B cell (primary cell): Measurements from ENCODE around the gene ADAM19.

Experiments
- EZH2 ChIP-seq: IDR thresholded peaks from 2 replicates; pipeline ENCODE4 v1.6.1; 2012; ENCODE audit warnings: borderline replicate concordance, low read depth, mild to moderate bottlenecking, moderate library complexity, low read length; ENCODE audit not compliant: insufficient read depth, poor library complexity, severe bottlenecking
- TF ChIP-seq, protein P1 (sequence below): fragments of 200-600 bp; IDR thresholded peaks from one replicate; pipeline ENCODE4 v1.8.0; 2022; ENCODE audit warnings: antibody characterized with exemption, mild to moderate bottlenecking

DNA sequence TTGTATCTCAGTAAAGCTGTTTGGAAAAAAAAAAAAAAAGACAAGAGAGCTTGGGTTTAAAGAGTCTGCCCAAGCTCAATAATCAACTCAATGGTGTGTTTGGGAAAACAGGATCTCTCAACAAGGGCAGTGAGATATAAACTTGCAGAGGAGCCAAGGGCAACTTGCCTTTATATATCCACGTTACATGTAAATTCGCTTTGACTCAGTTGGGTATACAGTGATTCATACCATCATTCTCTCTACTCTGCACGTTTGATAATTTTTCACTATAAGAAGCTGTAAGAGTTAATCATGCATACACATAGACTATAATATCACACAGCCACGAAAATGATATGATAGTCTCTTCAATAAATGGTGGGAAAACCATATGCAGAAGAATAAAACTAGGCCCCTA lies 24.9 kb downstream of the ADAM19 start:
- TF ChIP-seq, protein P1, sequence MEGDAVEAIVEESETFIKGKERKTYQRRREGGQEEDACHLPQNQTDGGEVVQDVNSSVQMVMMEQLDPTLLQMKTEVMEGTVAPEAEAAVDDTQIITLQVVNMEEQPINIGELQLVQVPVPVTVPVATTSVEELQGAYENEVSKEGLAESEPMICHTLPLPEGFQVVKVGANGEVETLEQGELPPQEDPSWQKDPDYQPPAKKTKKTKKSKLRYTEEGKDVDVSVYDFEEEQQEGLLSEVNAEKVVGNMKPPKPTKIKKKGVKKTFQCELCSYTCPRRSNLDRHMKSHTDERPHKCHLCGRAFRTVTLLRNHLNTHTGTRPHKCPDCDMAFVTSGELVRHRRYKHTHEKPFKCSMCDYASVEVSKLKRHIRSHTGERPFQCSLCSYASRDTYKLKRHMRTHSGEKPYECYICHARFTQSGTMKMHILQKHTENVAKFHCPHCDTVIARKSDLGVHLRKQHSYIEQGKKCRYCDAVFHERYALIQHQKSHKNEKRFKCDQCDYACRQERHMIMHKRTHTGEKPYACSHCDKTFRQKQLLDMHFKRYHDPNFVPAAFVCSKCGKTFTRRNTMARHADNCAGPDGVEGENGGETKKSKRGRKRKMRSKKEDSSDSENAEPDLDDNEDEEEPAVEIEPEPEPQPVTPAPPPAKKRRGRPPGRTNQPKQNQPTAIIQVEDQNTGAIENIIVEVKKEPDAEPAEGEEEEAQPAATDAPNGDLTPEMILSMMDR: no peak
- TF ChIP-seq EZH2: no peak
